ENCODE data around the gene GPR162. TPM values are rescaled to one million over a fixed set of nuclear protein-coding genes. Genes with fewer than 3 reads are reported as not detected.
"Not testable (repeated sequence)": the region's sequence is repeated elsewhere in the genome, so short reads cannot be mapped to it uniquely, and the experiment has no call there.

The GPR162 gene
- total RNA-seq, 1 donor from 2014 or later: 21.5 TPM

GRCh38 chr12:6873094-6874014 lies 51.7 kb downstream of the GPR162 start, which contains the start of gene SPSB2:
Gene SPSB2, minus strand, starts transcription at chr12:6873303. Its CDS starts 402 bp downstream, at chr12:6872901.
- peak; percentile 96 to 97 for ATAC-seq
- DNase-seq: peak; percentile 100
- Histone ChIP-seq H3K27ac (peak within 1 kb of the TSS; percentile 84), H3K27me3 (ENCODE audit: low read depth) (no peaks in the 10 kb centered on the region), H3K36me3 (peaks cover 29% of the 10 kb centered on the region), H3K4me1 (peaks cover 51% of the 10 kb centered on the region), H3K9me3 (no peaks in the 10 kb centered on the region), H3K4me3 (peak within 1 kb of the TSS; percentile 99)
- intact Hi-C loops (cut with DNase I): no loop called here
- TF ChIP-seq, protein P1, sequence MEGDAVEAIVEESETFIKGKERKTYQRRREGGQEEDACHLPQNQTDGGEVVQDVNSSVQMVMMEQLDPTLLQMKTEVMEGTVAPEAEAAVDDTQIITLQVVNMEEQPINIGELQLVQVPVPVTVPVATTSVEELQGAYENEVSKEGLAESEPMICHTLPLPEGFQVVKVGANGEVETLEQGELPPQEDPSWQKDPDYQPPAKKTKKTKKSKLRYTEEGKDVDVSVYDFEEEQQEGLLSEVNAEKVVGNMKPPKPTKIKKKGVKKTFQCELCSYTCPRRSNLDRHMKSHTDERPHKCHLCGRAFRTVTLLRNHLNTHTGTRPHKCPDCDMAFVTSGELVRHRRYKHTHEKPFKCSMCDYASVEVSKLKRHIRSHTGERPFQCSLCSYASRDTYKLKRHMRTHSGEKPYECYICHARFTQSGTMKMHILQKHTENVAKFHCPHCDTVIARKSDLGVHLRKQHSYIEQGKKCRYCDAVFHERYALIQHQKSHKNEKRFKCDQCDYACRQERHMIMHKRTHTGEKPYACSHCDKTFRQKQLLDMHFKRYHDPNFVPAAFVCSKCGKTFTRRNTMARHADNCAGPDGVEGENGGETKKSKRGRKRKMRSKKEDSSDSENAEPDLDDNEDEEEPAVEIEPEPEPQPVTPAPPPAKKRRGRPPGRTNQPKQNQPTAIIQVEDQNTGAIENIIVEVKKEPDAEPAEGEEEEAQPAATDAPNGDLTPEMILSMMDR (IDR thresholded peaks at IDR 0.05): peak; percentile 11

GRCh38 chr12:6874015-6874368 lies 52.4 kb downstream of the GPR162 start:
- Histone ChIP-seq H3K27ac (peak overlapping the region; percentile 84), H3K4me3 (peak overlapping the region; percentile 99), H3K36me3 (peaks cover 28% of the 10 kb centered on the region), H3K4me1 (peaks cover 45% of the 10 kb centered on the region)
- H3K9me3 ChIP-seq; H3K27me3 ChIP-seq (ENCODE audit: low read depth); ATAC-seq; DNase-seq; intact Hi-C loops (cut with DNase I): not testable (repeated sequence)

Other genes with a start within 250 kb of the GPR162 start
- gene CHD4, start 214.4 kb upstream of the GPR162 start, total RNA-seq: 169 TPM
- gene LPAR5, start 185.9 kb upstream of the GPR162 start, total RNA-seq: 3.8 TPM
- gene ACRBP, start 174.4 kb upstream of the GPR162 start, total RNA-seq: 7.2 TPM
- gene ING4, start 158.7 kb upstream of the GPR162 start, total RNA-seq: 41.3 TPM
- gene ZNF384, start 132.4 kb upstream of the GPR162 start, total RNA-seq: 48.7 TPM
- gene PIANP, start 121.0 kb upstream of the GPR162 start, total RNA-seq: 0.18 TPM
- 55.1 TPM for gene COPS7A, start 97.8 kb upstream of the GPR162 start, total RNA-seq
- 108 TPM for gene MLF2, start 68.7 kb upstream of the GPR162 start, total RNA-seq
- 267 TPM for gene PTMS, start 55.5 kb upstream of the GPR162 start, total RNA-seq
- 2.1 TPM for gene LAG3, start 49.3 kb upstream of the GPR162 start, total RNA-seq
- 80.3 TPM for gene CD4, start 32.3 kb upstream of the GPR162 start, total RNA-seq
- gene P3H3, start 6.6 kb downstream of the GPR162 start, total RNA-seq: 7.0 TPM
- 1.0 TPM for gene GNB3, start 19.1 kb downstream of the GPR162 start, total RNA-seq
- gene CDCA3, start 29.5 kb downstream of the GPR162 start, total RNA-seq: 2.9 TPM
- 58.6 TPM for gene USP5, start 30.3 kb downstream of the GPR162 start, total RNA-seq
- 278 TPM for gene TPI1, start 45.7 kb downstream of the GPR162 start, total RNA-seq
- 25.5 TPM for gene SPSB2, start 51.5 kb downstream of the GPR162 start, total RNA-seq
- 26.6 TPM for gene LRRC23, start 83.0 kb downstream of the GPR162 start, total RNA-seq
- gene ENO2, start 92.8 kb downstream of the GPR162 start, total RNA-seq: 41.9 TPM
- gene ATN1, start 106.1 kb downstream of the GPR162 start, total RNA-seq: 123 TPM
- not detected for gene RNU7-1, start 122.0 kb downstream of the GPR162 start, total RNA-seq
- 181 TPM for gene C12orf57, start 122.2 kb downstream of the GPR162 start, total RNA-seq
- gene PTPN6, start 129.5 kb downstream of the GPR162 start, total RNA-seq: 209 TPM
- 138 TPM for gene PHB2, start 148.8 kb downstream of the GPR162 start, total RNA-seq
- gene EMG1, start 149.1 kb downstream of the GPR162 start, total RNA-seq: 39.6 TPM
- gene LPCAT3, start 196.7 kb downstream of the GPR162 start, total RNA-seq: 67.7 TPM
- gene C1S, start 238.9 kb downstream of the GPR162 start, total RNA-seq: 280 TPM

All from lower lobe of right lung (tissue), 2 donors.